Adipocyte (in vitro differentiated cells): ENCODE measurements around the gene LRRC1.

Experiments
- DNase-seq: peaks from one replicate; pipeline ENCODE4 v3.0.0-alpha.2; 2015; ENCODE audit warnings: low read depth
- H3K27me3 ChIP-seq: replicated peaks from 2 replicates; pipeline ENCODE4 v1.7.0; 2013; ENCODE audit warnings: mild to moderate bottlenecking, low read length, moderate library complexity; ENCODE audit not compliant: control insufficient read depth, insufficient read depth
- H3K36me3 ChIP-seq: 2 replicates; pipeline ENCODE4 v1.7.0; 2013; ENCODE audit warnings: low read length, mild to moderate bottlenecking, moderate library complexity; ENCODE audit not compliant: control insufficient read depth, insufficient read depth, severe bottlenecking
- H3K4me1 ChIP-seq: 2 replicates; pipeline ENCODE4 v1.7.0; 2013; ENCODE audit warnings: mild to moderate bottlenecking, low read length, moderate library complexity; ENCODE audit not compliant: control insufficient read depth, insufficient read depth
- H3K4me3 ChIP-seq: 2 replicates; pipeline ENCODE4 v1.7.0; 2013; ENCODE audit warnings: mild to moderate bottlenecking, low read length, moderate library complexity
- H3K9ac ChIP-seq: 2 replicates; pipeline ENCODE4 v1.7.0; 2013; ENCODE audit warnings: mild to moderate bottlenecking, low read length, moderate library complexity
- H3K9me3 ChIP-seq: 2 replicates; pipeline ENCODE4 v1.7.0; 2013; ENCODE audit warnings: mild to moderate bottlenecking, low read length, moderate library complexity; ENCODE audit not compliant: control insufficient read depth

The LRRC1 gene

DNA sequence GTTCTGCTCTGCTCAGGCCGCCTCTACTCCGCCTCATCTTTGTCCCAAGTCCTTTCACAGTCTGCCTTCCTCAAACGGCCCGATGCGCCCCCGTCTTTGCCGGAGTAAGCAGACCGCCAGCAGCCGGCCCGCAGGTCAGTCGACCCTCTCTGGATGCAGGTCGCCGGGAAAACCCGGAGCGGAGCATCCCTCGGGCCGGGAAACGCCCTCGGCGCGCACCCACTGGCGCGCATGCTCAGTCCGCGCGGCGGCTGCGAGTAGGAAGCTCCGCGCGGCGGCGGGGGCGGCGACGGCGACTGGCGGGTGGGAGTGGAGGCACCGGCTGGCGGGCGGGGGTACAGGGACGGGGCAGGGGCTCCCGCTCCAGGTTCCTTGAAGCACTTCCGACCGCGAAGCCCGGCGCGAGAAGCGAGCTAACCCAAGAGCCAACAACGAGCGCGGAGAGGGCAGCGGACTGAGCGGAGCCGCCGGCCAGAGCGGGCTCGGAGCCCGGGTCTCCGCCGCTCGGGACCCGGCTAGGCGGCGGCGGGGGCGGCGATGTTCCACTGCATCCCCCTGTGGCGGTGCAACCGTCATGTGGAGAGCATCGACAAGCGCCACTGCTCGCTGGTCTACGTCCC, at the start of gene LRRC1:
LRRC1 (plus strand) TSS at position 286 of the 620 bp plus-strand sequence; CDS start at position 538, 252 bp downstream.
- H3K4me3 ChIP-seq, result peak within 1 kb of the TSS; percentile 94
- peaks cover 12% of the 10 kb centered on the region for H3K9me3 ChIP-seq
- DNase-seq, result peak; percentile 97
- H3K9ac ChIP-seq, result peak within 1 kb of the TSS; percentile 86
- H3K36me3 ChIP-seq, result no peaks in the 10 kb centered on the region
- H3K4me1 ChIP-seq, result peaks cover 24% of the 10 kb centered on the region
- H3K27me3 ChIP-seq, result no peaks in the 10 kb centered on the region

GRCh38 chr6:53746442-53747103, 48.2 kb upstream of the LRRC1 start:
- Histone ChIP-seq H3K27me3 (no peaks in the 10 kb centered on the region), H3K4me3 (no peak overlapping the region), H3K36me3 (no peaks in the 10 kb centered on the region), H3K9ac (no peak overlapping the region), H3K9me3 (no peaks in the 10 kb centered on the region), H3K4me1 (no peaks in the 10 kb centered on the region)
- no peak for DNase-seq

DNA sequence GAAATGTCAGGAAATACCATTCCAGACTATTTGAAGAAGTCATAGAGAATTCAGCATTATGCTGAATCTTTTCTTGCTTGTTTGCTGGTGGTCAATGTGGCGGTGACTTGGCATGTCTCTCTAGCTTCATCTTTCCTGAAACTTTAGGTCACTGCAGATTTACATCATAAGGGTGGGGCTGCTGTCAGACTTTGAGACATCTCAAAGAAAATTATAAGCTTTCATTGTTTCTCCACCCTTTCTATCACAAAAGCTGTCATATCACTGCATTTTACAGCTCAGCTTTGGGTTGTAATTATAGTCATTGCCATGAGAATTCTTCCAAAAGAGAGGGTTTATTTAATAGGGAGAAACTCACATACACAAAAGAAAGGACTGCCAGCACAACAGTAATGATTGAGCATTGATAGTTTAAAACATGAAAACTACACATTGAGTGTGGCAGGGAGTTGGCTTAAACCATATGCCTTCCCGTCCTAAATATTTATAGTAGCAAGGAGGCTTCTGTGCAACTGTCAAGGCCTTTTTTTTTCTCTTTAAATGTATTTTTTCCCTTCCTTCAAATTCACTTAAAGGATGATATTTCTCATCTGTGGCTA, 44.7 kb upstream of the LRRC1 start:
- no peaks in the 10 kb centered on the region for H3K27me3 ChIP-seq
- H3K4me1 ChIP-seq, result peaks cover 9% of the 10 kb centered on the region
- no peak overlapping the region for H3K9ac ChIP-seq
- no peak for DNase-seq
- H3K9me3 ChIP-seq, result no peaks in the 10 kb centered on the region
- H3K36me3 ChIP-seq, result no peaks in the 10 kb centered on the region
- H3K4me3 ChIP-seq, result no peak overlapping the region

DNA sequence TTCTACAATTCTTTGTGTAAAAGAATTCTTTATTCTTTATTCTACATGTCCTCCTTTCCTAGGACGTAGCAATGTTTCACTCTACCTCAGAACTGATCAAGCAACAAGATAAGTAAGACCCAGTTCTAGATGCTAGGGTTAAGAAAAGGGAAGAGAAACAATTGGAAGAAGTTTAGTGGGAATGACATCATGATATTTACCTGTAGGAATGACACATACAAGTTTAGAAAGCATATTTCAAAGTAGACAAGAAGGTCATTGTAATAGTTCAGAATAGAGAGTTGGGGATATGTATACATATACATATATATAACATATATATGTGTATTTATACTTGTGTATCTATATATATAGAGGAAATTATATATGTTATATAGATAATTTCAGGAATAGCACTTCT, 43.4 kb upstream of the LRRC1 start:
- H3K9me3 ChIP-seq, result no peaks in the 10 kb centered on the region
- H3K4me3 ChIP-seq, result no peak overlapping the region
- H3K36me3 ChIP-seq, result no peaks in the 10 kb centered on the region
- peaks cover 9% of the 10 kb centered on the region for H3K4me1 ChIP-seq
- no peak overlapping the region for H3K9ac ChIP-seq
- no peaks in the 10 kb centered on the region for H3K27me3 ChIP-seq
- DNase-seq, result no peak

- H3K36me3 ChIP-seq, result no peaks in the 10 kb centered on the region
- H3K4me3 ChIP-seq, result no peak overlapping the region
- H3K27me3 ChIP-seq, result no peaks in the 10 kb centered on the region
- H3K4me1 ChIP-seq, result peaks cover 9% of the 10 kb centered on the region
- no peak overlapping the region for H3K9ac ChIP-seq
- H3K9me3 ChIP-seq, result no peaks in the 10 kb centered on the region
- DNase-seq, result no peak
Observed at GRCh38 chr6:53752440-53752839, 42.4 kb upstream of the LRRC1 start.

GRCh38 chr6:53752856-53753255, 41.9 kb upstream of the LRRC1 start:
- Histone ChIP-seq H3K9ac (no peak overlapping the region), H3K9me3 (no peaks in the 10 kb centered on the region), H3K4me3 (no peak overlapping the region), H3K27me3 (no peaks in the 10 kb centered on the region), H3K4me1 (peaks cover 9% of the 10 kb centered on the region), H3K36me3 (no peaks in the 10 kb centered on the region)
- DNase-seq, result peak; percentile 87

GRCh38 chr6:53754330-53754729, 40.5 kb upstream of the LRRC1 start:
- Histone ChIP-seq H3K9ac (no peak overlapping the region), H3K36me3 (no peaks in the 10 kb centered on the region)

GRCh38 chr6:53756396-53756795, 38.4 kb upstream of the LRRC1 start:
- no peak overlapping the region for H3K9ac ChIP-seq
- no peak overlapping the region for H3K4me3 ChIP-seq
- H3K9me3 ChIP-seq, result no peaks in the 10 kb centered on the region
- H3K36me3 ChIP-seq, result no peaks in the 10 kb centered on the region
- no peak for DNase-seq
- no peaks in the 10 kb centered on the region for H3K27me3 ChIP-seq
- H3K4me1 ChIP-seq, result peaks cover 9% of the 10 kb centered on the region

More at GRCh38 chr6:53754330-53754729, 40.5 kb upstream of the LRRC1 start:
- DNase-seq, result no peak
- no peaks in the 10 kb centered on the region for H3K27me3 ChIP-seq
- no peak overlapping the region for H3K4me3 ChIP-seq
- no peaks in the 10 kb centered on the region for H3K9me3 ChIP-seq
- peaks cover 9% of the 10 kb centered on the region for H3K4me1 ChIP-seq

DNA sequence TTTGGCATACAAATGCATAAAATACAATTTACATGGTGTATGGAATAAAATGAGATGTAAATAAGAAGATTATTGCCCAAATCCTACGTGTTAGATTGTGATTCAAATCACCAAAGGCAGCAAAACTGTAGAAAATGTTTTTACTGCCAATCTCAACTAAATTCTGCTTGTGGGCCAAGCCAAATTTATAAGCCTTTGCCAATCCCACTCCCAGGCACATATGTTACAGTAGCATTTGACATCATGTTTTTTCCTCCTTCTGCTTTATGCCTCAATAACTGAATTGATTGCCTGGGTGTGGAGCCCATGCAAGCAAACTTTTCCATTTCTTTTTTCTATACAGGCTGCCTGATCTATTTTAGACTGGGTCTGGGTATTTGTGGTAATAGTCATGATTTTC, 36.3 kb upstream of the LRRC1 start:
- H3K9ac ChIP-seq, result no peak overlapping the region
- no peak overlapping the region for H3K4me3 ChIP-seq
- no peaks in the 10 kb centered on the region for H3K27me3 ChIP-seq
- no peaks in the 10 kb centered on the region for H3K4me1 ChIP-seq
- DNase-seq, result no peak
- no peaks in the 10 kb centered on the region for H3K36me3 ChIP-seq
- no peaks in the 10 kb centered on the region for H3K9me3 ChIP-seq

- no peak for DNase-seq
- Histone ChIP-seq H3K27me3 (no peaks in the 10 kb centered on the region), H3K9me3 (no peaks in the 10 kb centered on the region), H3K9ac (no peak overlapping the region), H3K36me3 (no peaks in the 10 kb centered on the region), H3K4me1 (no peaks in the 10 kb centered on the region), H3K4me3 (no peak overlapping the region)
Observed at GRCh38 chr6:53761036-53761435, 33.8 kb upstream of the LRRC1 start.

GRCh38 chr6:53765270-53765669, 29.5 kb upstream of the LRRC1 start:
- no peaks in the 10 kb centered on the region for H3K36me3 ChIP-seq
- H3K4me3 ChIP-seq, result no peak overlapping the region
- no peaks in the 10 kb centered on the region for H3K4me1 ChIP-seq
- no peaks in the 10 kb centered on the region for H3K9me3 ChIP-seq
- H3K9ac ChIP-seq, result no peak overlapping the region
- peak; percentile 30 for DNase-seq
- H3K27me3 ChIP-seq, result no peaks in the 10 kb centered on the region
